Spleen (tissue), 11 donors: ENCODE measurements around the gene HOXD12. TPM values are rescaled to one million over a fixed set of nuclear protein-coding genes. Genes with fewer than 3 reads are reported as not detected.

Experiments used
- DNase-seq: peaks from one replicate; pipeline ENCODE4 v3.0.0-alpha.2; 2020
- H3K27ac ChIP-seq, 8 donors: fragments of 200-600 bp; sonication (generic) in 7 of 8; 1 replicate in 4 of 8; 2 replicates in 4 of 8; pipeline versions ENCODE4 v1.5.0 to v1.8.0; 2016 to 2021; ENCODE audit warnings: inconsistent platforms in 4 of 8, mild to moderate bottlenecking in 4 of 8, moderate library complexity in 1 of 8
- H3K27me3 ChIP-seq, 7 donors: fragments of 200-600 bp; sonication (generic) in 6 of 7; replicated peaks in 1 of 7; 1 replicate in 4 of 7; 2 replicates in 3 of 7; pipeline versions ENCODE4 v1.5.0 to v1.8.0; 2016 to 2021; ENCODE audit warnings: inconsistent platforms in 3 of 7, mild to moderate bottlenecking in 1 of 7
- H3K36me3 ChIP-seq, 6 donors: fragments of 200-600 bp; sonication (generic) in 5 of 6; 1 replicate in 4 of 6; 2 replicates in 2 of 6; pipeline versions ENCODE4 v1.5.0 to v1.8.0; 2016 to 2021; ENCODE audit warnings: inconsistent platforms in 2 of 6
- H3K4me1 ChIP-seq, 6 donors: fragments of 200-600 bp; sonication (generic) in 5 of 6; 1 replicate in 3 of 6; 2 replicates in 3 of 6; pipeline versions ENCODE4 v1.5.0 to v1.8.0; 2016 to 2021; ENCODE audit warnings: inconsistent platforms in 3 of 6
- H3K4me3 ChIP-seq, 8 donors: fragments of 200-600 bp; sonication (generic) in 7 of 8; 1 replicate in 4 of 8; 2 replicates in 4 of 8; pipeline versions ENCODE4 v1.5.0 to v1.8.0; 2016 to 2021; ENCODE audit warnings: inconsistent platforms in 4 of 8, mild to moderate bottlenecking in 4 of 8, moderate library complexity in 2 of 8
- H3K9me3 ChIP-seq, 8 donors: fragments of 200-600 bp; sonication (generic) in 7 of 8; 1 replicate in 4 of 8; 2 replicates in 4 of 8; pipeline versions ENCODE4 v1.5.0 to v1.8.0; 2016 to 2021; ENCODE audit warnings: inconsistent platforms in 4 of 8
- CTCF ChIP-seq, 11 experiments: fragments of 200-600 bp in 7 of 11; fragments of 450-650 bp in 4 of 11; sonication (generic) in 4 of 11; IDR thresholded peaks in 8 of 11; conservative IDR thresholded peaks in 3 of 11; 1 replicate in 7 of 11; 2 replicates in 4 of 11; pipeline versions ENCODE4 v1.4.0 to v1.8.0; 2016 to 2021; ENCODE audit warnings: antibody characterized with exemption in 11 of 11, inconsistent platforms in 4 of 11, mild to moderate bottlenecking in 1 of 11
- POLR2A ChIP-seq, 3 donors: fragments of 450-650 bp; IDR thresholded peaks; one replicate each; pipeline ENCODE4 v1.5.1; 2017; ENCODE audit warnings: antibody characterized with exemption in 3 of 3, mild to moderate bottlenecking in 1 of 3
- POLR2AphosphoS5 ChIP-seq, 3 donors: sonication (generic); formaldehyde crosslinking; IDR thresholded peaks; one replicate each; pipeline ENCODE4 v1.5.1; 2017; ENCODE audit warnings: antibody characterized with exemption in 3 of 3
- WGBS, 5 donors: extraction: QIAGEN DNeasy Blood & Tissue Kit in 3 of 5; methylation state at CpG; one replicate each; pipeline versions ENCODE4 v1.1.5 to v1.1.7; 2013 to 2018; 5-methylcytosine and 5-hydroxymethylcytosine counted together
- intact Hi-C: fragments of 100-400 bp; cut with DNase I; formaldehyde crosslinking; loops from one replicate; pipeline ENCODE4 v1.15.0; 2023; ENCODE audit warnings: low total_unique reads
- polyA plus RNA-seq, 3 donors: library from polyadenylated mRNA; stranded (reverse); fragments of 200-250 nt; gene quantifications; one replicate each; pipeline ENCODE4 v1.2.1, GENCODE V29; 2013
- total RNA-seq, 7 donors: library from RNA; depleted of rRNA in 3 of 7; stranded (reverse); fragments of >200 nt in 3 of 7; fragmentation: NEBNext Ultra II Directional in 4 of 7; extraction: Animal tissue kit (Norgen Biotek cat#: 25700) in 4 of 7; gene quantifications; one replicate each; pipeline versions ENCODE4 v1.1.0 to v1.2.1, GENCODE V29; 2016 to 2021
- donor health status: healthy with polysubstance abuse.
- donor health status: DM: no; HTN: no; CAD: no; lungs with moderate emphysema.
- donor health status: DM: no; HTN: no; CAD: no.
- donor health status: Bipolar disorder and iron deficiency.
- donor health status: healthy.
- donor health status: DM: no; HTN: no; CAD: no.
- donor health status: DM: yes; HTN: yes; CAD: no.

Gene HOXD12
- total and polyA plus RNA-seq, 10 donors = not detected

GRCh38 chr2:176084611-176085119 lies 14.9 kb upstream of the HOXD12 start:
- DNase-seq = no peak
- H3K27ac ChIP-seq = no peak overlapping the region
- H3K36me3 ChIP-seq = peaks cover 0 to 3% (median 0%) of the 10 kb centered on the region in 6 donors
- peaks cover 34 to 100% (median 100%) of the 10 kb centered on the region in 7 donors for H3K27me3 ChIP-seq
- H3K4me1 ChIP-seq = peaks cover 4 to 69% (median 39%) of the 10 kb centered on the region in 6 donors
- WGBS, 5 donors = 3 to 9% (median 6%) methylated on average over 26 of the region's 26 CpGs
- intact Hi-C loops = loop anchor here (5.0 kb wide), 1 partner anchor 717 kb away; no protein-coding TSS in a partner anchor
- no peak for TF ChIP-seq CTCF (IDR thresholded peaks at IDR 0.05 in 8 of 11, conservative IDR thresholded peaks at IDR 0.05 in 3 of 11)
- TF ChIP-seq POLR2AphosphoS5 (IDR thresholded peaks at IDR 0.05) = no peak
- TF ChIP-seq POLR2A (IDR thresholded peaks at IDR 0.05) = no peak
- H3K4me3 ChIP-seq = no peak overlapping the region
- H3K9me3 ChIP-seq = peaks cover 0 to 47% (median 4%) of the 10 kb centered on the region in 8 donors

- Histone ChIP-seq H3K4me1 (peaks cover 4 to 65% (median 35%) of the 10 kb centered on the region in 6 donors), H3K4me3 (peak overlapping the region in 1 of 8 donors; percentile 5), H3K27ac (no peak overlapping the region), H3K27me3 (peaks cover 32 to 100% (median 100%) of the 10 kb centered on the region in 7 donors), H3K36me3 (peaks cover 0 to 3% (median 0%) of the 10 kb centered on the region in 6 donors), H3K9me3 (peaks cover 0 to 41% (median 4%) of the 10 kb centered on the region in 8 donors)
- intact Hi-C loops = loop anchor here (5.0 kb wide), 1 partner anchor 718 kb away; no protein-coding TSS in a partner anchor
- 6 to 12% (median 7%) methylated on average over 40 of the region's 40 CpGs for WGBS, 5 donors
- no peak for DNase-seq
- TF ChIP-seq POLR2AphosphoS5 (IDR thresholded peaks at IDR 0.05) (no peak), CTCF (IDR thresholded peaks at IDR 0.05 in 8 of 11, conservative IDR thresholded peaks at IDR 0.05 in 3 of 11) (no peak), POLR2A (IDR thresholded peaks at IDR 0.05) (no peak)
Measured at GRCh38 chr2:176085120-176085788, 14.3 kb upstream of the HOXD12 start.

- WGBS, 5 donors = 4 to 6% (median 5%) methylated on average over 37 to 46 of the region's 46 CpGs
- intact Hi-C loops = loop anchor here (5.0 kb wide), 1 partner anchor 719 kb away; no protein-coding TSS in a partner anchor
- Histone ChIP-seq H3K9me3 (peaks cover 0 to 33% (median under 1%) of the 10 kb centered on the region in 8 donors), H3K27ac (no peak overlapping the region), H3K4me3 (no peak overlapping the region), H3K27me3 (peaks cover 25 to 100% (median 100%) of the 10 kb centered on the region in 7 donors), H3K4me1 (peaks cover 4 to 57% (median 30%) of the 10 kb centered on the region in 6 donors), H3K36me3 (peaks cover 0 to 3% (median 0%) of the 10 kb centered on the region in 6 donors)
- TF ChIP-seq POLR2A (IDR thresholded peaks at IDR 0.05) = no peak
- TF ChIP-seq CTCF (IDR thresholded peaks at IDR 0.05 in 8 of 11, conservative IDR thresholded peaks at IDR 0.05 in 3 of 11) = no peak
- TF ChIP-seq POLR2AphosphoS5 (IDR thresholded peaks at IDR 0.05) = no peak
- DNase-seq = no peak
Measured at GRCh38 chr2:176085861-176086771, 13.5 kb upstream of the HOXD12 start.
